ENCODE data around the gene OR10H3. TPM values are rescaled to one million over a fixed set of nuclear protein-coding genes. Genes with fewer than 3 reads are reported as not detected.

The OR10H3 gene
- polyA plus RNA-seq, 1 of the 3 experiments (the other 2 are of a cell fraction): not detected

- Histone ChIP-seq H3K4me3 (ENCODE audit: low read depth in 2 of 2, low read length in 1 of 2) (no peak overlapping the region), H3K36me3 (replicated peaks in 1 of 2; ENCODE audit: control insufficient read depth in 1 of 2, insufficient read depth in 2 of 2, low read length in 1 of 2) (no peaks in the 10 kb centered on the region), H3K9me3 (no peaks in the 10 kb centered on the region), H3K27me3 (ENCODE audit: insufficient read depth) (no peaks in the 10 kb centered on the region), H3K27ac (ENCODE audit: low read depth in 2 of 2, low read length in 1 of 2) (no peak overlapping the region), H3K9me2 (no peaks in the 10 kb centered on the region), H3K4me1 (ENCODE audit: control insufficient read depth in 1 of 2, insufficient read depth in 2 of 2, low read depth in 1 of 2, low read length in 1 of 2) (no peaks in the 10 kb centered on the region), H2AFZ (ENCODE audit: low read depth) (no peak overlapping the region), H3K79me2 (ENCODE audit: insufficient read depth) (no peaks in the 10 kb centered on the region), H3K9ac (no peak overlapping the region), H3F3A (replicated peaks; ENCODE audit: insufficient read depth) (no peaks in the 10 kb centered on the region), H4K20me1 (ENCODE audit: insufficient read depth) (no peaks in the 10 kb centered on the region), H3K4me2 (no peak overlapping the region)
- POLR2A ChIA-PET: no interaction called here
- TF ChIP-seq, protein P1, sequence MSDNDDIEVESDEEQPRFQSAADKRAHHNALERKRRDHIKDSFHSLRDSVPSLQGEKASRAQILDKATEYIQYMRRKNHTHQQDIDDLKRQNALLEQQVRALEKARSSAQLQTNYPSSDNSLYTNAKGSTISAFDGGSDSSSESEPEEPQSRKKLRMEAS (IDR thresholded peaks at IDR 0.05; ENCODE audit: low read depth): no peak
- TF ChIP-seq FOXJ3 (CRISPR knock-in tag; IDR thresholded peaks at IDR 0.05): no peak
- no peak for TF ChIP-seq TCF12 (IDR thresholded peaks at IDR 0.05)
- 2% methylated on average over 9 of the region's 9 CpGs for WGBS (ENCODE audit: low lambda C conversion rate)
- CTCF ChIA-PET: interaction anchor here (0.7 kb wide), 1 partner anchor 61 kb away, joined by 3 read pairs; no protein-coding TSS in a partner anchor
- DNase-seq: no peak
Observed at GRCh38 chr19:15776991-15777970, 39.5 kb downstream of the OR10H3 start.

DNA sequence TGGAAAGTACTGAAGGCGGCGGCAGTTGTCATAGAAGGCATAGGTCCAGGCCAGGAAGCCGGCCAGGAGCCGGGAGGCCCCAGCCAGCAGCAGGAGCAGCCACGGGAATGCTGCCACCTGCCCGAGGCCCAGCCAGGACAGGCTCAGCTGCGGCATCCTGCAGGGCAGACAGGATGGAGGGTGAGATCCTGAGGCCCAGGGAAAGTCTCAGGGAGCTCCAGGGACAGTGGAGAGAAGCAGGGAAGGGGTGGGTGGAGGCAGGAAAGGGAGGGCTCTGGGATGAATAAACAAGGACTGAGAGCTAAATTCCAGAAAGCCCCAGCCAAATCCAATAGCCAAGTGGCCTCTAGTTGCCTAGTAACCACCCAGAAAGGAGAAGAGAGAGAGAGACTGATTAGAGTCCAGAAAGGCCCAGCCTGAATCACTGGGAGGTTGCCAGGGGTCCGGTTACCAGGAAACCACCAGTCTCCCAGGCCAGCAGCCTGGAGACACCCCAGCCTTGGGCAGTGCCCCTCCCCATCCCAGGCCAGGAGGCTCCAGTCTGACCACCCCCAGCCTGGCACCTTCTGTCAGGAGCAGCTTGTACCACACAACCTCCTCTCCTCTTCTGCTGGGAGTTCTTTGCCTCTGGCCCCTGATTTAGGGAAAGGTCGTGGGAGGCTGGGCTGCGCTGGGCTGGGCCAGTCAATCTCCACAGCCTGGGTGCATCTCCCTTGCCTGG, 42.1 kb downstream of the OR10H3 start:
- Histone ChIP-seq H3K4me2 (no peak overlapping the region), H3K79me2 (ENCODE audit: insufficient read depth) (no peaks in the 10 kb centered on the region), H3K36me3 (replicated peaks in 1 of 2; ENCODE audit: control insufficient read depth in 1 of 2, insufficient read depth in 2 of 2, low read length in 1 of 2) (no peaks in the 10 kb centered on the region), H3K9me2 (no peaks in the 10 kb centered on the region), H3K27me3 (ENCODE audit: insufficient read depth) (no peaks in the 10 kb centered on the region), H3K4me3 (ENCODE audit: low read depth in 2 of 2, low read length in 1 of 2) (no peak overlapping the region), H3K9me3 (no peaks in the 10 kb centered on the region), H3K9ac (no peak overlapping the region), H3F3A (replicated peaks; ENCODE audit: insufficient read depth) (no peaks in the 10 kb centered on the region), H2AFZ (ENCODE audit: low read depth) (no peak overlapping the region), H4K20me1 (ENCODE audit: insufficient read depth) (no peaks in the 10 kb centered on the region), H3K27ac (ENCODE audit: low read depth in 2 of 2, low read length in 1 of 2) (no peak overlapping the region), H3K4me1 (ENCODE audit: control insufficient read depth in 1 of 2, insufficient read depth in 2 of 2, low read depth in 1 of 2, low read length in 1 of 2) (no peaks in the 10 kb centered on the region)
- 3% methylated on average over 9 of the region's 10 CpGs for WGBS (ENCODE audit: low lambda C conversion rate)
- DNase-seq: no peak
- POLR2A ChIA-PET: no interaction called here
- TF ChIP-seq, protein P2, sequence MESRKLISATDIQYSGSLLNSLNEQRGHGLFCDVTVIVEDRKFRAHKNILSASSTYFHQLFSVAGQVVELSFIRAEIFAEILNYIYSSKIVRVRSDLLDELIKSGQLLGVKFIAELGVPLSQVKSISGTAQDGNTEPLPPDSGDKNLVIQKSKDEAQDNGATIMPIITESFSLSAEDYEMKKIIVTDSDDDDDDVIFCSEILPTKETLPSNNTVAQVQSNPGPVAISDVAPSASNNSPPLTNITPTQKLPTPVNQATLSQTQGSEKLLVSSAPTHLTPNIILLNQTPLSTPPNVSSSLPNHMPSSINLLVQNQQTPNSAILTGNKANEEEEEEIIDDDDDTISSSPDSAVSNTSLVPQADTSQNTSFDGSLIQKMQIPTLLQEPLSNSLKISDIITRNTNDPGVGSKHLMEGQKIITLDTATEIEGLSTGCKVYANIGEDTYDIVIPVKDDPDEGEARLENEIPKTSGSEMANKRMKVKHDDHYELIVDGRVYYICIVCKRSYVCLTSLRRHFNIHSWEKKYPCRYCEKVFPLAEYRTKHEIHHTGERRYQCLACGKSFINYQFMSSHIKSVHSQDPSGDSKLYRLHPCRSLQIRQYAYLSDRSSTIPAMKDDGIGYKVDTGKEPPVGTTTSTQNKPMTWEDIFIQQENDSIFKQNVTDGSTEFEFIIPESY (IDR thresholded peaks at IDR 0.05; ENCODE audit: borderline replicate concordance, low read depth): no peak
- no peak for TF ChIP-seq FOXM1 (IDR thresholded peaks at IDR 0.05; ENCODE audit: low read depth)
- TF ChIP-seq, protein P3, sequence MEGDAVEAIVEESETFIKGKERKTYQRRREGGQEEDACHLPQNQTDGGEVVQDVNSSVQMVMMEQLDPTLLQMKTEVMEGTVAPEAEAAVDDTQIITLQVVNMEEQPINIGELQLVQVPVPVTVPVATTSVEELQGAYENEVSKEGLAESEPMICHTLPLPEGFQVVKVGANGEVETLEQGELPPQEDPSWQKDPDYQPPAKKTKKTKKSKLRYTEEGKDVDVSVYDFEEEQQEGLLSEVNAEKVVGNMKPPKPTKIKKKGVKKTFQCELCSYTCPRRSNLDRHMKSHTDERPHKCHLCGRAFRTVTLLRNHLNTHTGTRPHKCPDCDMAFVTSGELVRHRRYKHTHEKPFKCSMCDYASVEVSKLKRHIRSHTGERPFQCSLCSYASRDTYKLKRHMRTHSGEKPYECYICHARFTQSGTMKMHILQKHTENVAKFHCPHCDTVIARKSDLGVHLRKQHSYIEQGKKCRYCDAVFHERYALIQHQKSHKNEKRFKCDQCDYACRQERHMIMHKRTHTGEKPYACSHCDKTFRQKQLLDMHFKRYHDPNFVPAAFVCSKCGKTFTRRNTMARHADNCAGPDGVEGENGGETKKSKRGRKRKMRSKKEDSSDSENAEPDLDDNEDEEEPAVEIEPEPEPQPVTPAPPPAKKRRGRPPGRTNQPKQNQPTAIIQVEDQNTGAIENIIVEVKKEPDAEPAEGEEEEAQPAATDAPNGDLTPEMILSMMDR (IDR thresholded peaks at IDR 0.05): no peak
- TF ChIP-seq, protein P4, sequence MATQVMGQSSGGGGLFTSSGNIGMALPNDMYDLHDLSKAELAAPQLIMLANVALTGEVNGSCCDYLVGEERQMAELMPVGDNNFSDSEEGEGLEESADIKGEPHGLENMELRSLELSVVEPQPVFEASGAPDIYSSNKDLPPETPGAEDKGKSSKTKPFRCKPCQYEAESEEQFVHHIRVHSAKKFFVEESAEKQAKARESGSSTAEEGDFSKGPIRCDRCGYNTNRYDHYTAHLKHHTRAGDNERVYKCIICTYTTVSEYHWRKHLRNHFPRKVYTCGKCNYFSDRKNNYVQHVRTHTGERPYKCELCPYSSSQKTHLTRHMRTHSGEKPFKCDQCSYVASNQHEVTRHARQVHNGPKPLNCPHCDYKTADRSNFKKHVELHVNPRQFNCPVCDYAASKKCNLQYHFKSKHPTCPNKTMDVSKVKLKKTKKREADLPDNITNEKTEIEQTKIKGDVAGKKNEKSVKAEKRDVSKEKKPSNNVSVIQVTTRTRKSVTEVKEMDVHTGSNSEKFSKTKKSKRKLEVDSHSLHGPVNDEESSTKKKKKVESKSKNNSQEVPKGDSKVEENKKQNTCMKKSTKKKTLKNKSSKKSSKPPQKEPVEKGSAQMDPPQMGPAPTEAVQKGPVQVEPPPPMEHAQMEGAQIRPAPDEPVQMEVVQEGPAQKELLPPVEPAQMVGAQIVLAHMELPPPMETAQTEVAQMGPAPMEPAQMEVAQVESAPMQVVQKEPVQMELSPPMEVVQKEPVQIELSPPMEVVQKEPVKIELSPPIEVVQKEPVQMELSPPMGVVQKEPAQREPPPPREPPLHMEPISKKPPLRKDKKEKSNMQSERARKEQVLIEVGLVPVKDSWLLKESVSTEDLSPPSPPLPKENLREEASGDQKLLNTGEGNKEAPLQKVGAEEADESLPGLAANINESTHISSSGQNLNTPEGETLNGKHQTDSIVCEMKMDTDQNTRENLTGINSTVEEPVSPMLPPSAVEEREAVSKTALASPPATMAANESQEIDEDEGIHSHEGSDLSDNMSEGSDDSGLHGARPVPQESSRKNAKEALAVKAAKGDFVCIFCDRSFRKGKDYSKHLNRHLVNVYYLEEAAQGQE (IDR thresholded peaks at IDR 0.05; ENCODE audit: low read depth, low read length): no peak
- CTCF ChIA-PET: no interaction called here

Data from SK-N-SH (cell line).